RWPE2 (cell line): ENCODE measurements around the gene ALG12.

Source experiments
- ATAC-seq: fragments of 200-7000 bp; cut with Tn5 transposase; 3 replicates; pipeline ENCODE4 v1.9.1; 2021; ENCODE audit warnings: low read depth
- DNase-seq: peaks from one replicate; pipeline ENCODE4 v3.0.0-alpha.2; 2020; ENCODE audit warnings: low spot score
- H3K27ac ChIP-seq: fragments of 450-650 bp; 2 replicates; pipeline ENCODE4 v1.5.1; 2017; ENCODE audit warnings: mild to moderate bottlenecking; ENCODE audit not compliant: poor library complexity, severe bottlenecking
- H3K27me3 ChIP-seq: fragments of 250-450 bp; sonication (Bioruptor Pico); 2 replicates; pipeline ENCODE4 v1.5.1; 2021; ENCODE audit warnings: mild to moderate bottlenecking, moderate library complexity; ENCODE audit not compliant: insufficient read depth, poor library complexity, severe bottlenecking
- H3K36me3 ChIP-seq: fragments of 250-450 bp; sonication (Bioruptor Pico); 2 replicates; pipeline ENCODE4 v1.5.1; 2020; ENCODE audit warnings: low read depth, mild to moderate bottlenecking, moderate library complexity
- H3K4me1 ChIP-seq: fragments of 250-450 bp; sonication (Bioruptor Pico); 2 replicates; pipeline ENCODE4 v1.5.1; 2021; ENCODE audit warnings: mild to moderate bottlenecking, moderate library complexity; ENCODE audit not compliant: insufficient read depth, poor library complexity, severe bottlenecking
- H3K4me3 ChIP-seq: fragments of 250-450 bp; sonication (Bioruptor Pico); 2 replicates; pipeline ENCODE4 v1.5.1; 2021; ENCODE audit warnings: mild to moderate bottlenecking, moderate library complexity; ENCODE audit not compliant: severe bottlenecking
- H3K9me3 ChIP-seq: fragments of 250-450 bp; sonication (Bioruptor Pico); 2 replicates; pipeline ENCODE4 v1.5.1; 2021; ENCODE audit warnings: mild to moderate bottlenecking, moderate library complexity; ENCODE audit not compliant: severe bottlenecking
- CTCF ChIP-seq: fragments of 450-650 bp; IDR thresholded peaks from one replicate; pipeline ENCODE4 v1.5.1; 2017; ENCODE audit warnings: mild to moderate bottlenecking, moderate library complexity; ENCODE audit not compliant: poor library complexity, severe bottlenecking

The ALG12 gene

GRCh38 chr22:49861642-49862495 lies 56.4 kb downstream of the ALG12 start:
- H3K27ac ChIP-seq = no peak overlapping the region
- no peaks in the 10 kb centered on the region for H3K27me3 ChIP-seq
- no peaks in the 10 kb centered on the region for H3K9me3 ChIP-seq
- no peaks in the 10 kb centered on the region for H3K4me1 ChIP-seq
- ATAC-seq (no peak), DNase-seq (no peak)
- H3K4me3 ChIP-seq = no peak overlapping the region
- no peak for TF ChIP-seq CTCF
- no peaks in the 10 kb centered on the region for H3K36me3 ChIP-seq

GRCh38 chr22:49858827-49859226 lies 59.4 kb downstream of the ALG12 start:
- no peaks in the 10 kb centered on the region for H3K36me3 ChIP-seq
- ATAC-seq = no peak

GRCh38 chr22:49856766-49857618 lies 61.2 kb downstream of the ALG12 start:
- Histone ChIP-seq H3K36me3 (no peaks in the 10 kb centered on the region), H3K27ac (no peak overlapping the region), H3K4me3 (no peak overlapping the region), H3K9me3 (no peaks in the 10 kb centered on the region), H3K27me3 (no peaks in the 10 kb centered on the region), H3K4me1 (no peaks in the 10 kb centered on the region)
- no peak for DNase-seq
- TF ChIP-seq CTCF = no peak
- ATAC-seq = no peak

More at GRCh38 chr22:49858827-49859226, 59.4 kb downstream of the ALG12 start:
- Histone ChIP-seq H3K4me1 (no peaks in the 10 kb centered on the region), H3K9me3 (no peaks in the 10 kb centered on the region), H3K4me3 (no peak overlapping the region), H3K27ac (no peak overlapping the region), H3K27me3 (no peaks in the 10 kb centered on the region)
- no peak for TF ChIP-seq CTCF
- DNase-seq = no peak

GRCh38 chr22:49856343-49856742 lies 61.9 kb downstream of the ALG12 start:
- H3K9me3 ChIP-seq = no peaks in the 10 kb centered on the region
- ATAC-seq (no peak), DNase-seq (no peak)
- no peaks in the 10 kb centered on the region for H3K27me3 ChIP-seq
- H3K4me1 ChIP-seq = no peaks in the 10 kb centered on the region
- H3K36me3 ChIP-seq = no peaks in the 10 kb centered on the region
- no peak for TF ChIP-seq CTCF
- no peak overlapping the region for H3K4me3 ChIP-seq
- H3K27ac ChIP-seq = no peak overlapping the region
